Measurements from ENCODE around the gene COPA.

COPA gene

DNA sequence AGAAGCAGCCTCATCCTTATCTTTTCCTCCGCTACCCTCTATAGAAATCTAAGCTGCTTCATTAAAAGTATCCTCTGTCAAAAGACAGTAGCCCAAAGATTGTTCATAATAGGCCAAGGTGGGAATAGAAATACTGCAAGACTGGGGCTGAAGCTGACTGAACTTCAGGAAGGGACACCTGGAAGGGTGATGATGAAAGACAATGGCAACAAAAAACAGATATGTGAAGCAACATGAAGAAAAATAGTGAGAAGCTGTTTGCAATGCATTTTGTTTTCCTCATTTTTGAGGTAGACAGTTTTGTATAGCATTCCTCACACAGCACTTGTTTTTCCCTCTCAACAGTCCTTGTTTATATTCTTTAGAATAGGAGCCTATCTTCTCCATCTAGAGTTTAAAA lies 97.6 kb downstream of the COPA start:
- no peak overlapping the region for H3K4me3 ChIP-seq
- TF ChIP-seq, protein P1, sequence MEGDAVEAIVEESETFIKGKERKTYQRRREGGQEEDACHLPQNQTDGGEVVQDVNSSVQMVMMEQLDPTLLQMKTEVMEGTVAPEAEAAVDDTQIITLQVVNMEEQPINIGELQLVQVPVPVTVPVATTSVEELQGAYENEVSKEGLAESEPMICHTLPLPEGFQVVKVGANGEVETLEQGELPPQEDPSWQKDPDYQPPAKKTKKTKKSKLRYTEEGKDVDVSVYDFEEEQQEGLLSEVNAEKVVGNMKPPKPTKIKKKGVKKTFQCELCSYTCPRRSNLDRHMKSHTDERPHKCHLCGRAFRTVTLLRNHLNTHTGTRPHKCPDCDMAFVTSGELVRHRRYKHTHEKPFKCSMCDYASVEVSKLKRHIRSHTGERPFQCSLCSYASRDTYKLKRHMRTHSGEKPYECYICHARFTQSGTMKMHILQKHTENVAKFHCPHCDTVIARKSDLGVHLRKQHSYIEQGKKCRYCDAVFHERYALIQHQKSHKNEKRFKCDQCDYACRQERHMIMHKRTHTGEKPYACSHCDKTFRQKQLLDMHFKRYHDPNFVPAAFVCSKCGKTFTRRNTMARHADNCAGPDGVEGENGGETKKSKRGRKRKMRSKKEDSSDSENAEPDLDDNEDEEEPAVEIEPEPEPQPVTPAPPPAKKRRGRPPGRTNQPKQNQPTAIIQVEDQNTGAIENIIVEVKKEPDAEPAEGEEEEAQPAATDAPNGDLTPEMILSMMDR (IDR thresholded peaks at IDR 0.05) = no peak
- DNase-seq (ENCODE audit: low spot score) = no peak
- H3K27ac ChIP-seq = no peak overlapping the region

DNA sequence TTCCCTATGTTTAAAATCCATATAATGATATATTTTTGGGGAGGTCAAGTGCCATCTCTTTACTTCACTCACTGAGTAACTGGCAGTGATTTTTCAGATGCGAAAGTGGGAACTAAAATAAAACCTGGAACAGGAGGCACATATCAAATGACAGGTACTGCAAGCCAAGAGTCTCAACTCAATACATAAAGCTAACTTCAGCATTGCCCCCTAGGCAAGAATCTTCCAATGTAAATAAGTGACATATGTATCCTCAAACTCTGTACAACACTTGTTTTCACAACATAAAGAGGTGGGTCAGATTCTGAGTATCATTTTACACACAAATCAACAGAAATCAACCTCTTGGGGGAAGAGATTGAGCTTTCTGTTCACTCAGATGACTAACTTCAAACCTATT lies 98.8 kb downstream of the COPA start:
- no peak for DNase-seq (ENCODE audit: low spot score)
- TF ChIP-seq, protein P1 (IDR thresholded peaks at IDR 0.05) = no peak
- no peak overlapping the region for H3K4me3 ChIP-seq
- H3K27ac ChIP-seq = no peak overlapping the region

DNA sequence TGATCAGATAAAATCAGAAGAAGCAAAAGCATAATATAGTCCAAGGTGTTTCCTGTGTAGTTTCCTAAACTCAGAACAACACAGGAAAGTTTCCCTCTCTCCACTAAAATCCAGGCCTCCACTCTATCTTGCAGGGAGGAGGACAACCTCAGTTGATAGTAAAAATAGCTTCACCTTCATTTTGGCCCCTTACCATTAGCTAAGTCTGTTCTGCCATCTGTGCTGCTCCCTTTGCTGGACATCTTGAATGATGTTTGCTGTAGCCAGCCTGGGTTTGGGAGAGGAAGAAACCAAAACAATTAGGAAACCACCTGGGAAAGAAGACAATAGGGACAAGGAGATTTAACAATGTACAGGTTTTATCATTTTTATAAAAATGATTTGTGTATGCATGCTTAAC lies 99.3 kb downstream of the COPA start:
- no peak for DNase-seq (ENCODE audit: low spot score)
- Histone ChIP-seq H3K4me3 (no peak overlapping the region), H3K27ac (no peak overlapping the region)
- TF ChIP-seq, protein P1 (IDR thresholded peaks at IDR 0.05) = no peak

DNA sequence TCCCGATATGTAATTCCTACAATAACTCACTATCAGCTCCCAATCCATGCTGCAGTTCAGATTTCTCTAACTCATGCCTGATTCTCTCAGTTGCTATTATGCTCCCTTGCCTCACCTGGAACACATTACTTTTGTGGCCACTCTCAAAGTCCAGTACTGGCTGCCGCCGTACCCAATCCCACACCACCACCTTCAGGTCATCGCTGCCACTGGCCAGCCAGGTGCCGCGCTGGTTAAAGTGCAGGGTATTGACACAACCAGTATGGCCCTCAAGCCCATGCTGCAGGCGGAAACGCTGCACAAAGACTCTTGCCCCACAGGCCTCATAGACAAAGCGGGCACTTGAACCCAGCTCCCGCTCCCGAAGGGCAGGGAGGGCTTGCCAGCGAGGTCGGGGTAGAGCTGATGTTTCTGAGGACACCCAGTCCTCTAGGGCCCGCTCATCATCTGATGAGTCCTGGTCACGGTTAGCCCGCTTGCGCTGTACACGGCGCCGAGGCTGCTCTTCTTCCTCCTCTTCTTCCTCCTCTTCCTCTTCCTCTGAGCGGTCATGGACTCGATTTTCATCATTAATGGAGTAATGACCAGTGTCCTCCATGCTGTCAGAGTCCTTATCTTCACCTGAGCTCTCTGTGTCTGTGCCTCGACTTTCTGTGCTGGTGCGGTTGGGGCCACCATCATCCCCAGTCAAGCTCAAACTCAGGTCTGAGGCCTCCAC lies 103.3 kb downstream of the COPA start:
- TF ChIP-seq, protein P1 (IDR thresholded peaks at IDR 0.05) = no peak
- Histone ChIP-seq H3K27ac (no peak overlapping the region), H3K4me3 (no peak overlapping the region)
- no peak for DNase-seq (ENCODE audit: low spot score)

Measured in coronary artery (tissue), 2 donors.